Measurements from ENCODE around the gene IL4I1.

DNA sequence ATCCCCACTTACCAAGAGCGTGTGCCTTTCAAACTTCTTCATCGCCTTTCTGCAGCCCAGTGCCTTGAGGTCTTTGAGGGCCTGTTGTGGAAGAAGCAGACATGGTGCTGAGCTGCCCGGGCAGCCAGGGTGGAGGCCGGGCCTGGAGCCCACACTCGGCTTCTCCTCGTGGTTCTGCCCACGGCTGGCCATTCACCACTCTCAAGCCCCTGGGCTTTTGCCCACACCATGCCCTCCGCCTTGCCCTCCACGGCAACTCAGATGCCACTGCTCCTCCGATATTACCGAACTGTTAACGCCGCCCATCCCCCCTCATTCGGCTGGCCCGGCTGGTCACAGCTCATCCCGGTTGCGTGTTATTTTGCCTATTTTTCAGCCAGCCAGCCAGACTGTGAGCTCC is 5.3 kb downstream of the IL4I1 start:
- no peak for TF ChIP-seq FOXP2 (optimal IDR thresholded peaks at IDR 0.05; ENCODE audit: control extremely low read depth, extremely low read length, insufficient read depth)
- no peak for TF ChIP-seq POLR2AphosphoS5 (IDR thresholded peaks at IDR 0.05; ENCODE audit: borderline replicate concordance, low read depth, low read length)

Data from SK-N-MC (cell line).